ENCODE data around the gene BPIFA1. TPM values are rescaled to one million over a fixed set of nuclear protein-coding genes. Genes with fewer than 3 reads are reported as not detected.
A peak's percentile ranks its signal among the peaks of the same experiment; 100 is the strongest.

Gene BPIFA1
- polyA plus RNA-seq, 1 experiment = not detected

DNA sequence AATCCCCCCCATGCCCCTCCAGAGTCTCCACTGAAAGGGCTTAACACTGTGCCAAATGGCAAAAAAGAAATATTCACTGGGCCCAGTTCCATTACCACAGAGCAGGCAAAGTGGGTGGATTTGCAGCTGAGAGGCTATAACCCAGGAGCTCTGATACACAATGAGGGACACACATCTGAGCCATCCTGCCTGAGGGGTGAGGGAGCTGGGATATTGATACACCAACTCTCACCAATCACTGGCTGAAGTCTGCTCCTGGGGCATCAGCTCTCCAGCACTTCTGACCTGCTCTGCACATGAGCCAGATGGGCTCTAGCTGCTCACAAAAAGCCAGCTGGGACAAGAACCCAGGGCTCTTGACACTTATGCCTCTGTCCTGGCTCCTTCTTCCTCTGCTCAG is 52.1 kb downstream of the BPIFA1 start:
- Histone ChIP-seq H3K27me3 (ENCODE audit: control insufficient read depth, insufficient read depth, low read length) (peaks cover 11% of the 10 kb centered on the region), H3K4me3 (ENCODE audit: low read depth, low read length) (no peak overlapping the region), H3K9me3 (ENCODE audit: control insufficient read depth, insufficient read depth, low read length) (no peaks in the 10 kb centered on the region), H3K27ac (ENCODE audit: low read depth, low read length) (no peak overlapping the region)
- TF ChIP-seq, protein P1, sequence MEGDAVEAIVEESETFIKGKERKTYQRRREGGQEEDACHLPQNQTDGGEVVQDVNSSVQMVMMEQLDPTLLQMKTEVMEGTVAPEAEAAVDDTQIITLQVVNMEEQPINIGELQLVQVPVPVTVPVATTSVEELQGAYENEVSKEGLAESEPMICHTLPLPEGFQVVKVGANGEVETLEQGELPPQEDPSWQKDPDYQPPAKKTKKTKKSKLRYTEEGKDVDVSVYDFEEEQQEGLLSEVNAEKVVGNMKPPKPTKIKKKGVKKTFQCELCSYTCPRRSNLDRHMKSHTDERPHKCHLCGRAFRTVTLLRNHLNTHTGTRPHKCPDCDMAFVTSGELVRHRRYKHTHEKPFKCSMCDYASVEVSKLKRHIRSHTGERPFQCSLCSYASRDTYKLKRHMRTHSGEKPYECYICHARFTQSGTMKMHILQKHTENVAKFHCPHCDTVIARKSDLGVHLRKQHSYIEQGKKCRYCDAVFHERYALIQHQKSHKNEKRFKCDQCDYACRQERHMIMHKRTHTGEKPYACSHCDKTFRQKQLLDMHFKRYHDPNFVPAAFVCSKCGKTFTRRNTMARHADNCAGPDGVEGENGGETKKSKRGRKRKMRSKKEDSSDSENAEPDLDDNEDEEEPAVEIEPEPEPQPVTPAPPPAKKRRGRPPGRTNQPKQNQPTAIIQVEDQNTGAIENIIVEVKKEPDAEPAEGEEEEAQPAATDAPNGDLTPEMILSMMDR (IDR thresholded peaks at IDR 0.05; ENCODE audit: low read depth, low read length) = no peak
- ChIA-PET CTCF (no interaction called here), POLR2A (no interaction called here)
- no peak for DNase-seq (ENCODE audit: low read depth, low spot score)

GRCh38 chr20:33290852-33291251 is 55.1 kb downstream of the BPIFA1 start:
- peaks cover 7% of the 10 kb centered on the region for H3K27me3 ChIP-seq (ENCODE audit: control insufficient read depth, insufficient read depth, low read length)
- POLR2A ChIA-PET = no interaction called here
- no peak overlapping the region for H3K27ac ChIP-seq (ENCODE audit: low read depth, low read length)
- DNase-seq (ENCODE audit: low read depth, low spot score) = no peak
- TF ChIP-seq, protein P1 (IDR thresholded peaks at IDR 0.05; ENCODE audit: low read depth, low read length) = no peak
- CTCF ChIA-PET = interaction anchor here (0.9 kb wide), 1 partner anchor 9 kb away, joined by 3 read pairs; no protein-coding TSS in a partner anchor
- no peak overlapping the region for H3K4me3 ChIP-seq (ENCODE audit: low read depth, low read length)
- H3K9me3 ChIP-seq (ENCODE audit: control insufficient read depth, insufficient read depth, low read length) = no peaks in the 10 kb centered on the region

- Histone ChIP-seq H3K4me3 (ENCODE audit: low read depth, low read length) (no peak overlapping the region), H3K27me3 (ENCODE audit: control insufficient read depth, insufficient read depth, low read length) (peaks cover 9% of the 10 kb centered on the region), H3K9me3 (ENCODE audit: control insufficient read depth, insufficient read depth, low read length) (no peaks in the 10 kb centered on the region), H3K27ac (ENCODE audit: low read depth, low read length) (no peak overlapping the region)
- DNase-seq (ENCODE audit: low read depth, low spot score) = no peak
- ChIA-PET CTCF (interaction anchor here (0.9 to 1.2 kb wide), 3 partner anchors 9 to 390 kb away, joined by 3 to 4 read pairs (median 3); no protein-coding TSS in a partner anchor), POLR2A (no interaction called here)
- TF ChIP-seq, protein P1 (IDR thresholded peaks at IDR 0.05; ENCODE audit: low read depth, low read length) = no peak
Measured at GRCh38 chr20:33291416-33291815, 55.6 kb downstream of the BPIFA1 start.

- Histone ChIP-seq H3K4me3 (ENCODE audit: low read depth, low read length) (no peak overlapping the region), H3K27me3 (ENCODE audit: control insufficient read depth, insufficient read depth, low read length) (peaks cover 10% of the 10 kb centered on the region), H3K9me3 (ENCODE audit: control insufficient read depth, insufficient read depth, low read length) (no peaks in the 10 kb centered on the region), H3K27ac (ENCODE audit: low read depth, low read length) (no peak overlapping the region)
- POLR2A ChIA-PET = no interaction called here
- DNase-seq (ENCODE audit: low read depth, low spot score) = no peak
- CTCF ChIA-PET = interaction anchor here (0.9 to 1.2 kb wide), 3 partner anchors 10 to 390 kb away, joined by 3 to 4 read pairs (median 3); no protein-coding TSS in a partner anchor
- TF ChIP-seq, protein P1 (IDR thresholded peaks at IDR 0.05; ENCODE audit: low read depth, low read length) = peak; percentile 81
Measured at GRCh38 chr20:33291830-33292355, 56.1 kb downstream of the BPIFA1 start.

Other genes starting within 250 kb of the BPIFA1 start
- not detected in 2 replicates for gene SUN5, start 231.6 kb upstream of the BPIFA1 start, polyA plus RNA-seq (2011; rRNA removed)
- gene BPIFB2, start 228.3 kb upstream of the BPIFA1 start, polyA plus RNA-seq (2011; rRNA removed) = not detected in 2 replicates
- not detected in 2 replicates for gene BPIFB6, start 204.3 kb upstream of the BPIFA1 start, polyA plus RNA-seq (2011; rRNA removed)
- not detected in 2 replicates for gene BPIFB3, start 182.1 kb upstream of the BPIFA1 start, polyA plus RNA-seq (2011; rRNA removed)
- gene BPIFB4, start 156.4 kb upstream of the BPIFA1 start, polyA plus RNA-seq (2011; rRNA removed) = not detected in 2 replicates
- gene BPIFA2, start 67.8 kb upstream of the BPIFA1 start, polyA plus RNA-seq (2011; rRNA removed) = not detected in 2 replicates
- gene BPIFA3, start 18.6 kb upstream of the BPIFA1 start, polyA plus RNA-seq (2011; rRNA removed) = not detected in 2 replicates
- gene BPIFB1, start 47.2 kb downstream of the BPIFA1 start, polyA plus RNA-seq (2011; rRNA removed) = not detected in 2 replicates
- 24.6 and 25.6 TPM in 2 replicates for gene CDK5RAP1, start 165.5 kb downstream of the BPIFA1 start, polyA plus RNA-seq (2011; rRNA removed)
- gene SNTA1, start 207.8 kb downstream of the BPIFA1 start, polyA plus RNA-seq (2011; rRNA removed) = 6.5 and 9.5 TPM in 2 replicates